LNCAP (cell line): ENCODE measurements around the gene PRR16.

Source experiments
- TF ChIP-seq, protein P1 (sequence below): fragments of 450-650 bp; IDR thresholded peaks from 2 replicates; pipeline ENCODE4 v1.5.1; 2017; ENCODE audit warnings: mild to moderate bottlenecking

PRR16 gene

GRCh38 chr5:120591911-120592310 is 127.8 kb downstream of the PRR16 start:
- TF ChIP-seq, protein P1, sequence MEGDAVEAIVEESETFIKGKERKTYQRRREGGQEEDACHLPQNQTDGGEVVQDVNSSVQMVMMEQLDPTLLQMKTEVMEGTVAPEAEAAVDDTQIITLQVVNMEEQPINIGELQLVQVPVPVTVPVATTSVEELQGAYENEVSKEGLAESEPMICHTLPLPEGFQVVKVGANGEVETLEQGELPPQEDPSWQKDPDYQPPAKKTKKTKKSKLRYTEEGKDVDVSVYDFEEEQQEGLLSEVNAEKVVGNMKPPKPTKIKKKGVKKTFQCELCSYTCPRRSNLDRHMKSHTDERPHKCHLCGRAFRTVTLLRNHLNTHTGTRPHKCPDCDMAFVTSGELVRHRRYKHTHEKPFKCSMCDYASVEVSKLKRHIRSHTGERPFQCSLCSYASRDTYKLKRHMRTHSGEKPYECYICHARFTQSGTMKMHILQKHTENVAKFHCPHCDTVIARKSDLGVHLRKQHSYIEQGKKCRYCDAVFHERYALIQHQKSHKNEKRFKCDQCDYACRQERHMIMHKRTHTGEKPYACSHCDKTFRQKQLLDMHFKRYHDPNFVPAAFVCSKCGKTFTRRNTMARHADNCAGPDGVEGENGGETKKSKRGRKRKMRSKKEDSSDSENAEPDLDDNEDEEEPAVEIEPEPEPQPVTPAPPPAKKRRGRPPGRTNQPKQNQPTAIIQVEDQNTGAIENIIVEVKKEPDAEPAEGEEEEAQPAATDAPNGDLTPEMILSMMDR: no peak

GRCh38 chr5:120599576-120599975 is 135.5 kb downstream of the PRR16 start:
- TF ChIP-seq, protein P1: no peak

GRCh38 chr5:120600639-120601038 is 136.5 kb downstream of the PRR16 start:
- TF ChIP-seq, protein P1: no peak

GRCh38 chr5:120602033-120602432 is 137.9 kb downstream of the PRR16 start:
- TF ChIP-seq, protein P1: no peak

- TF ChIP-seq, protein P1: no peak
Measured at GRCh38 chr5:120604884-120605283, 140.8 kb downstream of the PRR16 start.

- TF ChIP-seq, protein P1: no peak
Measured at GRCh38 chr5:120605325-120606079, 141.4 kb downstream of the PRR16 start.

DNA sequence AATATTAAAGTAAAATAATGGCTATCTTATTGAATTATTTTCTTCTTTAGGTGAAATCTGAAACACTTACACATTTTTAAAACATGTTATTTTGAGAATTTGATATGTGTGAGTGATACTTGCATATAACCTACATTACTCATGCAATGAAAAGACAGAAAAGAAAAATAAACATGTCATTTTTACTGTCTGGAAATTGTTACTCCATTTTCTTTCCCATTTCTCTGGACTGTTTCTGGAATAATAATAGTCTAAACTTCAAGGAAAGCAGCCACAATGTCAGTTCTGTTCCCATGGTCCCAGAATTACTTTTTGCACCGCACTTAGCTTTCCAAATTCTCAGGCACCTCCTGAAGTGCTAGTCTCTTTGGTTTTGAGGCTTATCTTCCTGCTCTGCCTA is 145.5 kb downstream of the PRR16 start:
- TF ChIP-seq, protein P1: no peak

DNA sequence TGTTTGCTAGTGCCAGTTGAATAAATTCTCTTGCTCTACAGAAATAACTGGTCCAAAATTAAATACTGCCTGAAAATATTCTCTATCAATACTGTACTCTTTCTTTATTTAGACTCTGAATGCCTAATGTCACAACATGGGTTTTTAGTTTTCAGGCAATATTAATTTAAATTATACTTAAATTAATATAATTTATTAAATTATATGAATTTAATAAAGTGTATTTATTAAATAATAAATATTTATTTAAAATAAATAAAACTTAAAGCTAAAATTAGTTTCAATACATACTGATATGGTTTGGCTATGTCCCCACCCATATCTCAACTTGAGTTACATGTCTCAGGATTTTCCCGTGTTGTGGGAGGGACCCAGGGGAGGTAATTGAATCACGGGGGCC is 146.0 kb downstream of the PRR16 start:
- TF ChIP-seq, protein P1: no peak
